SK-N-SH treated with all-trans-retinoic acid at 6 μM for 48 hours (cell line): ENCODE measurements around the gene EXTL1.

Source experiments
- ATAC-seq: fragments of 200-7000 bp; cut with Tn5 transposase; 3 replicates; pipeline ENCODE4 v1.9.1; 2020; ENCODE audit warnings: mild to moderate bottlenecking, moderate library complexity
- ARNTL ChIP-seq: fragments of 450-650 bp; formaldehyde crosslinking; IDR thresholded peaks from 2 replicates; pipeline ENCODE4 v1.5.0; 2020; ENCODE audit warnings: low read depth, mild to moderate bottlenecking, moderate library complexity, borderline replicate concordance
- BACH2 ChIP-seq: fragments of 250-450 bp; sonication (Bioruptor Pico); IDR thresholded peaks from 2 replicates; pipeline ENCODE4 v1.9.0; 2021; ENCODE audit warnings: mild to moderate bottlenecking, borderline replicate concordance
- CREB5 ChIP-seq: fragments of 250-450 bp; sonication (Bioruptor Pico); IDR thresholded peaks from 2 replicates; pipeline ENCODE4 v1.5.1; 2020; ENCODE audit warnings: low read depth, mild to moderate bottlenecking, moderate library complexity
- CSDC2 ChIP-seq: fragments of 250-450 bp; sonication (Bioruptor Pico); IDR thresholded peaks from 2 replicates; pipeline ENCODE4 v1.5.0; 2020; ENCODE audit warnings: mild to moderate bottlenecking, moderate library complexity
- ESRRG ChIP-seq: fragments of 250-450 bp; sonication (Bioruptor Pico); IDR thresholded peaks from 2 replicates; pipeline ENCODE4 v1.6.1; 2021; ENCODE audit warnings: mild to moderate bottlenecking
- GLIS3 ChIP-seq: fragments of 250-450 bp; sonication (Bioruptor Pico); IDR thresholded peaks from 2 replicates; pipeline ENCODE4 v1.5.0; 2020; ENCODE audit warnings: mild to moderate bottlenecking, moderate library complexity
- ISL1 ChIP-seq: fragments of 250-450 bp; sonication (Bioruptor Pico); IDR thresholded peaks from 2 replicates; pipeline ENCODE4 v2.1.2; 2022; ENCODE audit warnings: mild to moderate bottlenecking, moderate library complexity
- OSR1 ChIP-seq: fragments of 250-450 bp; sonication (Bioruptor Pico); IDR thresholded peaks from 2 replicates; pipeline ENCODE4 v1.8.0; 2022; ENCODE audit warnings: moderate library complexity, mild to moderate bottlenecking, inconsistent platforms
- POU6F1 ChIP-seq: fragments of 250-450 bp; sonication (Bioruptor Pico); IDR thresholded peaks from 2 replicates; pipeline ENCODE4 v1.8.0; 2021; ENCODE audit warnings: low read depth, mild to moderate bottlenecking, moderate library complexity, borderline replicate concordance
- PPARA ChIP-seq: fragments of 250-450 bp; sonication (Bioruptor Pico); IDR thresholded peaks from 2 replicates; pipeline ENCODE4 v1.5.0; 2020; ENCODE audit warnings: mild to moderate bottlenecking, borderline replicate concordance
- RARB ChIP-seq: fragments of 250-450 bp; sonication (Bioruptor Pico); IDR thresholded peaks from 2 replicates; pipeline ENCODE4 v1.8.0; 2021; ENCODE audit warnings: mild to moderate bottlenecking, moderate library complexity
- SNAI2 ChIP-seq: fragments of 250-450 bp; sonication (Bioruptor Pico); IDR thresholded peaks from 2 replicates; pipeline ENCODE4 v1.5.0; 2020; ENCODE audit warnings: mild to moderate bottlenecking, moderate library complexity
- TCF4 ChIP-seq: fragments of 250-450 bp; sonication (Bioruptor Pico); IDR thresholded peaks from 2 replicates; pipeline ENCODE4 v1.8.0; 2021; ENCODE audit warnings: mild to moderate bottlenecking, moderate library complexity, borderline replicate concordance
- ZFP3 ChIP-seq: fragments of 250-450 bp; sonication (Bioruptor Pico); IDR thresholded peaks from 2 replicates; pipeline ENCODE4 v1.5.0; 2020; ENCODE audit warnings: mild to moderate bottlenecking, moderate library complexity
- ZFP30 ChIP-seq: fragments of 450-650 bp; formaldehyde crosslinking; IDR thresholded peaks from 2 replicates; pipeline ENCODE4 v1.5.0; 2022; ENCODE audit warnings: mild to moderate bottlenecking, moderate library complexity
- ZNF565 ChIP-seq: fragments of 450-650 bp; formaldehyde crosslinking; conservative IDR thresholded peaks from 2 replicates; pipeline ENCODE4 v1.5.0; 2020; ENCODE audit warnings: low read depth, mild to moderate bottlenecking, moderate library complexity
- ZNF70 ChIP-seq: fragments of 450-650 bp; formaldehyde crosslinking; IDR thresholded peaks from 2 replicates; pipeline ENCODE4 v1.5.0; 2020; ENCODE audit warnings: mild to moderate bottlenecking, moderate library complexity
- ZNF8 ChIP-seq: fragments of 450-650 bp; formaldehyde crosslinking; IDR thresholded peaks from 2 replicates; pipeline ENCODE4 v1.5.0; 2020; ENCODE audit warnings: mild to moderate bottlenecking, moderate library complexity
- TF ChIP-seq, protein P1 (sequence below): fragments of 250-450 bp; sonication (Bioruptor Pico); IDR thresholded peaks from 2 replicates; pipeline ENCODE4 v1.5.1; 2021; ENCODE audit warnings: mild to moderate bottlenecking, moderate library complexity
- TF ChIP-seq, protein P2 (sequence below): fragments of 250-450 bp; sonication (Bioruptor Pico); IDR thresholded peaks from 2 replicates; pipeline ENCODE4 v1.8.0; 2020; ENCODE audit warnings: mild to moderate bottlenecking, moderate library complexity, borderline replicate concordance
- TF ChIP-seq, protein P3 (sequence below): fragments of 250-450 bp; sonication (Bioruptor Pico); IDR thresholded peaks from 2 replicates; pipeline ENCODE4 v1.5.0; 2020; ENCODE audit warnings: mild to moderate bottlenecking, moderate library complexity

Gene EXTL1

DNA sequence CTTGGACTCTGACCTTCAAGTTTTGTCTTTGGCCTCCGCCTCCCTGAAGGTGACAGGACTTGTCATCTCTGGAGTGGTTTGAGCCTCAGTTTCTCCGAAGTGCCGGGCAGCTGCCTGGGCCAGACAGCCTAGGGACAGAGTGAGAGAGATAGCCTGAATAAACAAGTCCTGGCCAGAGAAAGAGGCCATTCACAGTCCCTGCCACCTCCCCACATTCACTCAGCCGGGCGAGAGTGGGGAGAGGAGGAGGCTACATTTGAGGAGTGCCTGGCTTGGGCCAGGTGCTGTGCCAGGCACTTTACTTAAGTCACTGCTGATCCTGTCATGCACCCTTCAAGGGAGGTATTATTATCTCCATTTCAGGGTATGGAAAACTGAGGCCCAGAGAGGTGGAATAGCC lies 3.5 kb downstream of the EXTL1 start:
- no peak for TF ChIP-seq BACH2 (CRISPR knock-in tag)
- TF ChIP-seq ESRRG (CRISPR knock-in tag) = no peak
- no peak for TF ChIP-seq PPARA (CRISPR knock-in tag)
- TF ChIP-seq RARB (CRISPR knock-in tag) = no peak
- TF ChIP-seq TCF4 (CRISPR knock-in tag) = no peak

DNA sequence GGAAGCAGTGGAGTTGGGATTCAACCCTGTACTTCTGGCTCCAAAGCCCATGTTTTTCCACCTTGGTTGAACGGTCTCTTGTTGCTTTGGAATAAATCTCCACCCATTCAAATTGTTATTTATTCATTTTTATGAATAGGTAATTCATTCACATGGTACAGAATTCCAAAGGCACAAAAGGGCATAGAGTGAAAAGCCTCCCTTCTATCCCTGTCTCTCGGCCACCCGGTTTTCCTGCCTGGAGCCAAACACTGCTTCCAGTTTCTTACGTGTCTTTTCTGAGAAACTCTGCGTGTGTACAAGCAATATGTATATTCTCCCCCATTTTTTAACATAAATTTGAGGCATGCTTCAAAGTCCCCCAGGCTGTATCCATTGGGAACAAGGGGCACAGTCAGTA lies 3.9 kb downstream of the EXTL1 start:
- no peak for ATAC-seq
- TF ChIP-seq, protein P1, sequence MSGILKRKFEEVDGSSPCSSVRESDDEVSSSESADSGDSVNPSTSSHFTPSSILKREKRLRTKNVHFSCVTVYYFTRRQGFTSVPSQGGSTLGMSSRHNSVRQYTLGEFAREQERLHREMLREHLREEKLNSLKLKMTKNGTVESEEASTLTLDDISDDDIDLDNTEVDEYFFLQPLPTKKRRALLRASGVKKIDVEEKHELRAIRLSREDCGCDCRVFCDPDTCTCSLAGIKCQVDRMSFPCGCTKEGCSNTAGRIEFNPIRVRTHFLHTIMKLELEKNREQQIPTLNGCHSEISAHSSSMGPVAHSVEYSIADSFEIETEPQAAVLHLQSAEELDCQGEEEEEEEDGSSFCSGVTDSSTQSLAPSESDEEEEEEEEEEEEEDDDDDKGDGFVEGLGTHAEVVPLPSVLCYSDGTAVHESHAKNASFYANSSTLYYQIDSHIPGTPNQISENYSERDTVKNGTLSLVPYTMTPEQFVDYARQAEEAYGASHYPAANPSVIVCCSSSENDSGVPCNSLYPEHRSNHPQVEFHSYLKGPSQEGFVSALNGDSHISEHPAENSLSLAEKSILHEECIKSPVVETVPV (CRISPR knock-in tag) = no peak
- TF ChIP-seq TCF4 (CRISPR knock-in tag) (no peak), CREB5 (CRISPR knock-in tag) (no peak), ZNF565 (CRISPR knock-in tag) (no peak), RARB (CRISPR knock-in tag) (no peak), OSR1 (CRISPR knock-in tag) (no peak), ARNTL (CRISPR knock-in tag) (no peak), ZFP3 (CRISPR knock-in tag) (no peak), ZFP30 (CRISPR knock-in tag) (no peak), PPARA (CRISPR knock-in tag) (no peak), BACH2 (CRISPR knock-in tag) (no peak), SNAI2 (CRISPR knock-in tag) (no peak), ZNF70 (no peak), ZNF8 (CRISPR knock-in tag) (no peak), CSDC2 (CRISPR knock-in tag) (no peak), GLIS3 (CRISPR knock-in tag) (no peak), POU6F1 (no peak), ISL1 (no peak)
- TF ChIP-seq, protein P2, sequence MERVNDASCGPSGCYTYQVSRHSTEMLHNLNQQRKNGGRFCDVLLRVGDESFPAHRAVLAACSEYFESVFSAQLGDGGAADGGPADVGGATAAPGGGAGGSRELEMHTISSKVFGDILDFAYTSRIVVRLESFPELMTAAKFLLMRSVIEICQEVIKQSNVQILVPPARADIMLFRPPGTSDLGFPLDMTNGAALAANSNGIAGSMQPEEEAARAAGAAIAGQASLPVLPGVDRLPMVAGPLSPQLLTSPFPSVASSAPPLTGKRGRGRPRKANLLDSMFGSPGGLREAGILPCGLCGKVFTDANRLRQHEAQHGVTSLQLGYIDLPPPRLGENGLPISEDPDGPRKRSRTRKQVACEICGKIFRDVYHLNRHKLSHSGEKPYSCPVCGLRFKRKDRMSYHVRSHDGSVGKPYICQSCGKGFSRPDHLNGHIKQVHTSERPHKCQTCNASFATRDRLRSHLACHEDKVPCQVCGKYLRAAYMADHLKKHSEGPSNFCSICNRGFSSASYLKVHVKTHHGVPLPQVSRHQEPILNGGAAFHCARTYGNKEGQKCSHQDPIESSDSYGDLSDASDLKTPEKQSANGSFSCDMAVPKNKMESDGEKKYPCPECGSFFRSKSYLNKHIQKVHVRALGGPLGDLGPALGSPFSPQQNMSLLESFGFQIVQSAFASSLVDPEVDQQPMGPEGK (CRISPR knock-in tag) = no peak
- TF ChIP-seq, protein P3, sequence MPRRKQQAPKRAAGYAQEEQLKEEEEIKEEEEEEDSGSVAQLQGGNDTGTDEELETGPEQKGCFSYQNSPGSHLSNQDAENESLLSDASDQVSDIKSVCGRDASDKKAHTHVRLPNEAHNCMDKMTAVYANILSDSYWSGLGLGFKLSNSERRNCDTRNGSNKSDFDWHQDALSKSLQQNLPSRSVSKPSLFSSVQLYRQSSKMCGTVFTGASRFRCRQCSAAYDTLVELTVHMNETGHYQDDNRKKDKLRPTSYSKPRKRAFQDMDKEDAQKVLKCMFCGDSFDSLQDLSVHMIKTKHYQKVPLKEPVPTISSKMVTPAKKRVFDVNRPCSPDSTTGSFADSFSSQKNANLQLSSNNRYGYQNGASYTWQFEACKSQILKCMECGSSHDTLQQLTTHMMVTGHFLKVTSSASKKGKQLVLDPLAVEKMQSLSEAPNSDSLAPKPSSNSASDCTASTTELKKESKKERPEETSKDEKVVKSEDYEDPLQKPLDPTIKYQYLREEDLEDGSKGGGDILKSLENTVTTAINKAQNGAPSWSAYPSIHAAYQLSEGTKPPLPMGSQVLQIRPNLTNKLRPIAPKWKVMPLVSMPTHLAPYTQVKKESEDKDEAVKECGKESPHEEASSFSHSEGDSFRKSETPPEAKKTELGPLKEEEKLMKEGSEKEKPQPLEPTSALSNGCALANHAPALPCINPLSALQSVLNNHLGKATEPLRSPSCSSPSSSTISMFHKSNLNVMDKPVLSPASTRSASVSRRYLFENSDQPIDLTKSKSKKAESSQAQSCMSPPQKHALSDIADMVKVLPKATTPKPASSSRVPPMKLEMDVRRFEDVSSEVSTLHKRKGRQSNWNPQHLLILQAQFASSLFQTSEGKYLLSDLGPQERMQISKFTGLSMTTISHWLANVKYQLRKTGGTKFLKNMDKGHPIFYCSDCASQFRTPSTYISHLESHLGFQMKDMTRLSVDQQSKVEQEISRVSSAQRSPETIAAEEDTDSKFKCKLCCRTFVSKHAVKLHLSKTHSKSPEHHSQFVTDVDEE = no peak

More for the DNA sequence above, 3.5 kb downstream of the EXTL1 start:
- ATAC-seq = no peak

DNA sequence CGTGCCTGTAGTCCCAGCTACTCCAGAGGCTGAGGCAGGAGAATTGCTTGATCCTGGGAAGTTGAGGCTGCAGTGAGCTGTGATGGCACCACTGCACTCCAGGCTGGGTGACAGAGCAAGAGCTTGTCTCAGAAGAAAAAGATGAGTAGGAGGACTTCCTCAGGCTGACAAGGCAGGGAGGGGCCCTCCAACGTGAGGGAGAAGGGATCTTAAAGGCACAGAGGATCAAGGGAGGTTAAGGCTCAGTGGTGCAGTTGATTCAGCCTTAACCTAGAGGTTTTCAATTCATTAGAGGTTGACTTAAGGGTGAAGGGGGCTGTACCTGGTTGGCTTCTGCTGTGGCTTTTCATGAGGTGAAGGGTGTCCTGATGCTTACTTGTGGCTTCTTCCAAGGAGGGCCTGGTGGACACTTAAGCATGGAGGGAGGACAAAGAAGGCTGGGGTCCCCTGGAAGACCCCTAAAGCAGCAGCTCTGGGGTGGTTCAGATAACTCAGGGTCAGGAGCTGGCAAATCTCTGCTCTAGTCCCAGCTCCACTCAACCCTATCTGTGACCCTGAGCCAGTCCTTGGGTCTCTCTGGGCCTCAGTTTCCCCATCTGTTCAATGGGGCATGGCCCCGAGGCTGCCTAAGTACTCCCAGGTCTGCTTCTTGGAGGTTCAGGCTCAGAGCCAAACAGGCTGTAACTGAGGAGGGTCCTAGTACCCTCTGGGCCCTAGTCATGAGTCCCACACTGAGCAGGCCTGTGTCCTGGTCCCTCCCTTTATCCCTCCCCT lies 6.3 kb downstream of the EXTL1 start:
- no peak for ATAC-seq
- no peak for TF ChIP-seq CREB5 (CRISPR knock-in tag)
- TF ChIP-seq, protein P3 = no peak
- no peak for TF ChIP-seq TCF4 (CRISPR knock-in tag)
- TF ChIP-seq, all 23 proteins: peak for 0
